HG03460 (cell line): ENCODE results near the gene KLHL18.
"Not testable (repeated sequence)": the region's sequence is repeated elsewhere in the genome, so short reads cannot be mapped to it uniquely, and the experiment has no call there.

ENCODE experiments used
- ATAC-seq: cut with Tn5 transposase; IDR thresholded peaks from one replicate; pipeline ENCODE4 v1.9.1; 2021; ENCODE audit not compliant: unreplicated experiment

KLHL18 gene

DNA sequence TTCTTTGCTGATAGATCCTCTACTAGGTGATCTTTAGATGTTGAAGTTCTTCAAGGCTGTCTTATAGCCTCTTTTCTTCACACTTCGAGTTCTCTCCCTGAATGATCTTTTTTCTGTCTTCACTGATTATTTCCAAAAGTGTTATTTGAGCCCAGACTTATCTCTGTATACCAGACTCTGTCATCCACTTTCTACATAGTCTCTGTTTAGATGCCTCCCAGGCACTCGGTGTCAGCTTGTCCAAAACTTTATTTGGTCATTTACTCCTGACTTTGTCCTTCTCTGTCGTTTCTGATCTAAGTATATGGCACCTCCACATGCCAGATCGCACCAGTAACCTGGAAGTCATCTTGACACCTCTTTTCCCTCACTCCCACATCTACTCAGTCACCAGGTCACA lies 27.6 kb downstream of the KLHL18 start:
- ATAC-seq, result no peak

DNA sequence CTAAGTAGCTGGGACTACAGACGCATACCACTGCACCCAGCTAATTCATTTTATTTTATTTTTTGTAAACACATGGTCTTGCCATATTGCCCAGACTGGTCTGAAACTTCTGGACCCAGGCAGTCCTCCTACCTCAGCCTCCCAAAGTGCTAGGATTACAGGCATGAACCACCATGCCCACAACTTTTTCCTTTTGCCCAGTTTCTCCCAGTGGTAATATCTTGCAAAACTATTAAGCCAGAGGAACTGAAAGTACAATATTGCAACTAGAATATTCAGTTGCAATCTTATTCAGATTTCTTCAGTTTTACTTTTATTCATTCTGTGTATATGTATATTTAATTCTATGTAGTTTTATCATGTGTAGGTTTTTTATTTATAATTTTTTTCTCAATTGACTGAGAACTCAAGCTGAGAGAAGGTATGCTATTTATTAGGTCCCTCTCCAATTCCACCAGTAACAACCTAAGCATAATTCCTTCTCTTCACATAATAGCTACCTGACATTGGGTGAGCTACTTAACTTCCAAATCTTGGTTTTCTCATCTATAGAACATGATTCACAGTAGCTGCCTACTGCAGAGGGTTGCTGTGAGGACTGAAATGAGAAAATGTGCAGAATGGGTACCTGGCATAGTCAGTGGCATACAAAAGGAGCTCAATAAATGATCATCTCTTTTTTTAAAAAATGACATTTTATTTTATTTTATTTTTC lies 30.8 kb downstream of the KLHL18 start:
- ATAC-seq, result no peak

DNA sequence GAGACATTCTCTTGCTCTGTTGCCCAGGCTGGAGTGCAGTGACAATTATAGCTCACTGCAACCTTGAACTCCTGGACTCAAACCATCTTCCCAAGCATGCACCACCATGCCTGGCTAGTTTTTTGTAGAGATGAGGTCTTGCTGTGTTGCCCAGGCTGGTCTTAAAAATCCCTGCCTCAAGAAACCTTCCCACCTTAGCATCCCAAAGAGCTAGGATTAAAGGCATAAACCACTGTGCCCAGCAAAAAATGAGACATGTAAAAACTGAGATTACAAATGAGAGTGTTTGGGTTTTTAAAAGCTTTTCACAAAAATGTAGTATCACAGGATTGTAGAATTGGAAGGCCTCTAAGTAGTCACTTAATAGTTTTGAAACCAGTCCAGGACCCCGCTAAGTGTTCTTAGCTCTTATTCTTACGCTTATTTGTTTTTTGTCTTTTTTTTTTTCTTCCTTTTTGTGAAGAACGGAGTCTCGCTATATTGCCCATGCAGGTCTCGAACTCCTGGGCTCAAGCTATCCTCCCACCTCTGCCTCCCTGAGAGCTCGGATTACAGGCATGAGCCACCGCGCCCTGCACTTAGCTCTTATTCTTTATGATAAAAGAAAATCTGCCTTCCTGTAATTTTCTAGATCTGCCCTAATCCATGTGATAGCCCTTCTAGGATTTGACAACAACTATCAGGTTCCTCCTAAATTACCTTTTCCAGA lies 31.5 kb downstream of the KLHL18 start:
- no peak for ATAC-seq

GRCh38 chr3:47315069-47315647 lies 32.4 kb downstream of the KLHL18 start:
- ATAC-seq, result no peak

DNA sequence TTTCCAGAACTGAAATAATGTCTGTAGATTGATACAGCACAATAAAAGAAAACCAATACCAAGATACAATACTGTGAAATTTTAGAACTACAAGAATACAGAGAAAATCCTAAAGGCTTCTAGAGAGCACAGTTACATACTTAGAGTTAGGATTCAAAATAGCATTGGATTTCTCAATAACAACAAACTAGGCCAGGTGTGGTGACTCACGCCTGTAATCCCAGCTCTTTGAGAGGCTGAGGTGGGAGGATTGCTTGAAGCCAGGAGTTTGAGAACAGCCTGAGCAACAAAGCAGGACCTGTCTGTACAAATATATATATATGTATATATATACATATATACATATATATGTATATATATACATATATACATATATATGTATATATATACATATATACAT lies 33.4 kb downstream of the KLHL18 start:
- not testable (repeated sequence) for ATAC-seq

DNA sequence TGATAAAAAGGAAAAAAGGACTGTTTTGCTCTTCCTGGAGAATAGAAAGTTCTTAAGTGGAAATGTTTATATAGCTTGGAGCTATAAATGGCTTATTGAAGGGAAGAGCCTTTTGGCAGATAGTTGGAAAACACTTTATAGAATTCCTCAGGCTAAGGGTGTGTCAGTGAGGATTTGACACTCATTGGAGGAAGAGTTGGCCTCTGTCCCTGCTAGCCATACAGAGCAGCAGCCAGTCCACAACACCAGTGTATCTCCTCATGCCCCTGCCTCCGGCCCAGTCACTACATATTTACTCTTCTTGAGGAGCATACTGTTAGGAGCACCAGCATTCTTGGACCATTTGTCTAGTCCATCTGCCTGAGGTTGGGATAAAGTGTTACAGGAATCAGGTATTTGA lies 36.2 kb downstream of the KLHL18 start:
- ATAC-seq, result no peak

DNA sequence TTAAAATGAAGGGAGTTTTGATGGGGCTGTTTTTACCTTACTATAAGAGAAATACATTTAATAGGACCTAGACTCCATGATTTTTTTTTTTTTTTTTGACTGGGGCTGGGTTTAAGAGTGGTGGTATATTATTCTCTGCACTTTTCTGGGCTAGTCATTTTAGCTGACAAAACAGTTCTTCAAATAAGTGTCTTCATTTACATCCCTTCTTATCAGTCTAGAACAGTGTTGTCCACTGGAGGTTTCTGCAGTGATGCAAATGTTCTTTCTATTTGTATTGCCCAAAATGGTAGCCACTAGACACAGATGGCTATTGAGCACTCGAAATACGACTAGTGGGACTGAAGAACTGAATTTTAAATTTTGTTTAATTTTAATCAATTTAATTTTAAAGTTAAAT lies 37.2 kb downstream of the KLHL18 start:
- no peak for ATAC-seq

DNA sequence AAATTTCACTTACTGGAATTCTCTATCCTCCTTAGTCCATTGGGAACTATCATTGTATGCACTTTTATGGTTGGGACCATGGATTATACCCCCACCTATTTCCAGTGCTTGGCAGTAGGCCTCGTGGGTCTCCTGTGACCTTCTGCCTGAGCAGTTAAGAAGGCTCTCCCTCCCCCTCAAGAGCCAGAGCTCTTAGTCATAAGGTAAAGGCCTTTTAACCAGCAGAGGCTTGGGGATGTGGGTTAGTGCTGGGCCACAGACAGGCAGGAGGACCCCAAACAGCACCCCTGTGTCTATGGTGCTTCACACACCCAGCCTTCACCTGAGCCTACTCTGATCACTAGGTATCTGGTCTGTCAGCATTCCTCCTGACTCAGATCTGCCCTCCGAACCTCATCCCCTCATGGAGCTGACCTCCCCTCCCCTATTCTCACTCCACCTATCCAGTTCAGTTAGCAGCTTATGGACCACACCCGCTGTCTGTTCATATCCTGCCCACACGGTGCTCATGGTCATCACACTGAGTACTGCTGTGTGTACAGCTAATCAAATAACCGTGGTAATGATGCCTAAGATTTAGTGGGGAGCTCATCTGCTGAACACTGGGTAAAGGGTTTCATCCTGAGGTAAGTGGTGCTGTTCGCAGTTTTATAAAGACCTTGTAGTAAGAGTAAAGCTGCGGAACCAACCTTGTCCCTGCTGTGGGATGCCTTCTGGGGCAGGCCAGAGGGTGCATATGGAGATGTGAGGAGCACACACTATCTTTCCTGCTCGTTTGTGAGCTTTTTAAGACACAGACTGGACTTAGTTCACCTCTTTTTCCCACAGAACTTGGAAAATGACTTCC lies 40.9 kb downstream of the KLHL18 start:
- no peak for ATAC-seq

DNA sequence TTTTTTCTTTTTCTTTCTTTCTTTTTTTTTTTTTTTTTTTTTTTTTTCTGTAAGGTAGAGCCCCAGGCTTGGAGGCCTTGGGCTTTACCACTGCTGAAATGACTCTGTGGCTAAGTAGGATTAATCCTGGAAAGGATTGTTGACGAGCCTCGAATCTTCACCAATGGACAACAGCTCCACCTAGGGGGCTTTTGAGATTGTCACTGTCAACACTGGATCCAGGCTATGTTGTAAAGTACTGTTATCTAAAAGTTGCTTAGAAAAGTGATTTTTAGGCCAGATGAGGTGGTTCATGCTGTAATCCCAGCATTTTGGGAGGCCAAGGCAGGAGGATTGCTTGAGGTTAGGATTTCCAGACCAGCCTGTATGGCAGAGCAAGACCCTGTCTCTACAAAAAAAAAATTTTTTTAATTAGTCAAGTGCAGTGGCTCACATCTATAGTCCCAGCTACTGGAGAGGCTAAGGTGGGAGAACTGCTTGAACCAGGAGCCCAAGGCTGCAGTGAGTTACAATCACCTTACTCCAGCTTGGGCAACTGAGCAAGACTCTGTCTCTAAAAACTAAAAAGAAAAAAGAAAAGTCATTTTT lies 41.6 kb downstream of the KLHL18 start:
- no peak for ATAC-seq

DNA sequence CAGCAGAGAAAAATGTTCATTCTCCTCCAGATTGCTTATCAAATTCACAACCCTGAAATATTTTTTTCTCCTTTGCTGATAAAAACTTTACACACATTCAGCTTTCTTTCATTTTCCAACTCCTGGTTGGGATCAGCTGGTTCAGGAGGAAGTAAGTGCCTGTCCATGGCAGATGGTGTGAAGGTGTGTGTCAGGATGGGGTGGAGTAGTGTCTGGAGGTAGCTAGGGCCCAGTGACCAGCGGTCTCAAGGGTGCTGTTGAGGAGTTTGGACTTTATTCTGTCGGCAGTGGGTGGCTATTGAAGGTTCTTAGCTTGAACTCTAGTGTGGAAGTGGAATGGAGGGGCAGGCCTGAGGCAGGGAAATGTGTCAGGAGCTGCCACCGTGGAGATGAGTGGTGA lies 51.2 kb downstream of the KLHL18 start:
- no peak for ATAC-seq

GRCh38 chr3:47337656-47338055 lies 54.9 kb downstream of the KLHL18 start:
- no peak for ATAC-seq

DNA sequence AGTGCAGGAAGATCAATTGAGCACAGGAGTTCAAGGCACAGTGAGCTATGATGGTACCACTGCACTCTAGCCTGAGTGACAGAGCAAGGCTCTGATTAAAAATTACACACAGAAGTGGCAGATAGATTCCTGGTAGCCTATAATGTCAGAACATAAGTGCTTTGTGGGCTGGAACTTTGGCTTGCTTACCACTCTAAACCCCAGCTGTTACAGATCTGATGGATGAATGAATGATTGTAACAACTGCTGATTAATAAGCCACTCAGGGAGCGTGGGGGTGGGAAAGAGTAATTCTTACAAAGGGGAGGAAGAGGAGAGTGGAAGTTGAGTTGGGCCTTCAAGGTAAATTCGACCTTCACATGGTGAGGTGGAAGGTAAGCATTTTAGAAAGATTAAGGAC lies 57.2 kb downstream of the KLHL18 start:
- no peak for ATAC-seq

DNA sequence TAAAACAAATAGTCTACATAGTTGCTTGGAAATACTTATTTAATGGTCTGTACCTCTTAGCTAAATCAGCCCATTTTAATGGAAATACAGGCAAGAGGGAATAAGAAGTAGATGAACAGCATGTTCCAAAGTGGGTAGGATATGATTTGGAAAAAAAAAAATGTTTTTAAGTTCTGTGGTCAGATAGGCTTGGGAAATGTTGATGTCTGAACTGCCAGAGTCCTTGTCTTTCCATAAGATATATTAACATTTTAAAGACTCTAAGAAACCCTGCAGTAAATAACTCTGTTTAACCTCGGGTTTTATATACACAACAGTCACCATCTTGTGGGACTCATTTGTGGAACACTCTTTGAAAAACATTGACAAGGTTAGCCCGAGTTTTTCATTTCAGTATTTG lies 58.1 kb downstream of the KLHL18 start:
- ATAC-seq, result no peak

GRCh38 chr3:47342151-47342550 lies 59.4 kb downstream of the KLHL18 start:
- ATAC-seq, result no peak

GRCh38 chr3:47342812-47343211 lies 60.1 kb downstream of the KLHL18 start:
- no peak for ATAC-seq

DNA sequence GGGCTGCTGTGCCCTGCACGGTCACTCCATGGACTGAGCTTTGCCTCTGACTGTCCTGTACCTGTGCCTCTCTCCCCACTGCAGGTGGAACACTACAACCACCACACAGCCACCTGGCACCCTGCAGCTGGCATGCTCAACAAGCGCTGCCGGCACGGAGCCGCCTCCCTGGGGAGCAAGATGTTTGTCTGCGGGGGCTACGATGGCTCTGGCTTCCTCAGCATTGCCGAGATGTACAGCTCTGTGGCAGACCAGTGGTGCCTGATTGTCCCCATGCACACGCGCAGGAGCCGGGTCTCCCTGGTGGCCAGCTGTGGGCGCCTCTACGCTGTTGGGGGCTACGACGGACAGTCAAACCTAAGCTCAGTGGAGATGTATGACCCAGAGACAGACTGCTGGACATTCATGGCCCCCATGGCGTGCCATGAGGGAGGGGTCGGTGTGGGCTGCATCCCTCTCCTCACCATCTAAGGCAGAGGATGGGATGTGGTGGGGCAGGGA lies 60.8 kb downstream of the KLHL18 start:
- no peak for ATAC-seq

DNA sequence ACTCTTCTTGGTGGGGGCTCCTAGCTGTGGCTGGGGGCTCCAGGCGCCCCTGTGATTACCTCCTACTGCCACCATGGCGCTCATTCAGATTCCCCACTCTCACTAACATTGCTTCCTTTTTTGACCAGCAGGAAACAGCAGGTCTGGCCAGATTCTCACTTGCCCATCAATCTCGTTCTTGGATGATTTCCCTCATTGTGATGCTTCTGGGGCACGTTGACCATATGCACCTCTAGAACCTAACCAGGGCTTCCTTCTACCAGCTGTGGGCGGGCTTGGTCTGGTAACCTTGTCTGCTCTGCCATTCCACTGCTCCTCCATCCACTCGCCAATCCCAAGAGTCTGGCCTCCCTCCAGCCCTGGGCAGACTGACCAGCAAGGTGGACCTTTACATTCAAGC lies 62.2 kb downstream of the KLHL18 start:
- no peak for ATAC-seq

- peak; percentile 88 for ATAC-seq
Measured at GRCh38 chr3:47347217-47347801, 64.6 kb downstream of the KLHL18 start.

- no peak for ATAC-seq
Measured at GRCh38 chr3:47348411-47349154, 65.8 kb downstream of the KLHL18 start.

DNA sequence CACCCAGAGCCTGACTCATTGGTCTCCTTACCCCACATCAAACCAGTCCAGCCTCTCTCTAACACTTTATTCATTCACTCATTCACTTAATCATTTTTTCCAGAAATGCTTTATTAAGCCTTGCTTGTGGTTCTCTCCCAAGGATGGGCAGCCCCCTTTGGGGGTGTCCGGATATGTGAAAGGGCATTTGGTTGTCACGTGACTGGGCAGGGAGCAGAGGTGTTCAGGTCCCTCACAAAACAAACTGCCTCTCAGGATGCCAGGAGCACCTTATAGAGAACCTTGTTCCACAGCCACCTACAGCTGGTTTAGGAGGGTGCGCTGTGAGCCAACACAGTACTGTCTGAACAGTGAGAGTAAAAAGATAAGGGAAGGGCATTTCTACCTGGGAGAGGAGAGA lies 72.3 kb downstream of the KLHL18 start:
- ATAC-seq, result no peak
